ENCODE results near the gene CNN1. TPM values are rescaled to one million over a fixed set of nuclear protein-coding genes. Genes with fewer than 3 reads are reported as not detected.

CNN1 gene
- total and polyA plus RNA-seq, 2 of the 13 experiments (the other 11 are each of a cell fraction or from before 2014, with no cell fraction given), result 0.70 to 1.1 TPM

DNA sequence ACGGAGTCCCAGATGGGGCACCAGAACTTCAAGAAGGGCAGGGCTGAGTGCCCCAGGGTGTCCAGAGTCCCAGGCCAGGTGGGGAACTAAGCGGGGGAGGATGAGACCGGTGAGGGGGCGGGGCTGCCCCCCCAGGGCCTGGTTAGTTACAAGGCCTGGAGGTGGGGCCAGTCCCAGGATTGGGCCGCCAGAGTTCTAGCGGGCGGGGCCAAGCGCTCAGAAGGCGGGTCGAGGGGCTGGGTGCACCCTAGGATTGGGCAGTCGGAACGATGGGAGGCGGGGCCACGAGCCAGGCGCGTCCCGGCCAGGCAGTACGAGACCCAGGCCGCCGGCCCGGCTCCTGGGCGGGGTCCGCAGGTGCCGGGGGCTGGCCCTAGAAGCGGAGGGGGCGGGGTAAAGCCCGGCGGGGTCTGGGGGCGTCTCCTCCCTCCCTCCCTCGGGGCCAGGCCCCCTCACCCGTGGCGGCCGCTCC, 33.6 kb upstream of the CNN1 start (continued):
- TF ChIP-seq, protein P1, sequence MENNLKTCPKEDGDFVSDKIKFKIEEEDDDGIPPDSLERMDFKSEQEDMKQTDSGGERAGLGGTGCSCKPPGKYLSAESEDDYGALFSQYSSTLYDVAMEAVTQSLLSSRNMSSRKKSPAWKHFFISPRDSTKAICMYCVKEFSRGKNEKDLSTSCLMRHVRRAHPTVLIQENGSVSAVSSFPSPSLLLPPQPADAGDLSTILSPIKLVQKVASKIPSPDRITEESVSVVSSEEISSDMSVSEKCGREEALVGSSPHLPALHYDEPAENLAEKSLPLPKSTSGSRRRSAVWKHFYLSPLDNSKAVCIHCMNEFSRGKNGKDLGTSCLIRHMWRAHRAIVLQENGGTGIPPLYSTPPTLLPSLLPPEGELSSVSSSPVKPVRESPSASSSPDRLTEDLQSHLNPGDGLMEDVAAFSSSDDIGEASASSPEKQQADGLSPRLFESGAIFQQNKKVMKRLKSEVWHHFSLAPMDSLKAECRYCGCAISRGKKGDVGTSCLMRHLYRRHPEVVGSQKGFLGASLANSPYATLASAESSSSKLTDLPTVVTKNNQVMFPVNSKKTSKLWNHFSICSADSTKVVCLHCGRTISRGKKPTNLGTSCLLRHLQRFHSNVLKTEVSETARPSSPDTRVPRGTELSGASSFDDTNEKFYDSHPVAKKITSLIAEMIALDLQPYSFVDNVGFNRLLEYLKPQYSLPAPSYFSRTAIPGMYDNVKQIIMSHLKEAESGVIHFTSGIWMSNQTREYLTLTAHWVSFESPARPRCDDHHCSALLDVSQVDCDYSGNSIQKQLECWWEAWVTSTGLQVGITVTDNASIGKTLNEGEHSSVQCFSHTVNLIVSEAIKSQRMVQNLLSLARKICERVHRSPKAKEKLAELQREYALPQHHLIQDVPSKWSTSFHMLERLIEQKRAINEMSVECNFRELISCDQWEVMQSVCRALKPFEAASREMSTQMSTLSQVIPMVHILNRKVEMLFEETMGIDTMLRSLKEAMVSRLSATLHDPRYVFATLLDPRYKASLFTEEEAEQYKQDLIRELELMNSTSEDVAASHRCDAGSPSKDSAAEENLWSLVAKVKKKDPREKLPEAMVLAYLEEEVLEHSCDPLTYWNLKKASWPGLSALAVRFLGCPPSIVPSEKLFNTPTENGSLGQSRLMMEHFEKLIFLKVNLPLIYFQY (CRISPR knock-in tag; IDR thresholded peaks at IDR 0.05; ENCODE audit: borderline replicate concordance), result peak; percentile 40; the same call in 1 of the 2 replicates
- TF ChIP-seq ZBTB7B (CRISPR knock-in tag; IDR thresholded peaks at IDR 0.05) (no peak), ZBTB20 (CRISPR knock-in tag; IDR thresholded peaks at IDR 0.05; ENCODE audit: borderline replicate concordance, low read depth) (no peak; the same call in 1 of the 2 replicates), ZNF33B (CRISPR knock-in tag; IDR thresholded peaks at IDR 0.05) (no peak), PRMT3 (CRISPR knock-in tag; IDR thresholded peaks at IDR 0.05; ENCODE audit: borderline replicate concordance, low read depth) (no peak), NR1H2 (CRISPR knock-in tag; IDR thresholded peaks at IDR 0.05; ENCODE audit: borderline replicate concordance, low read depth) (no peak), RFXAP (CRISPR knock-in tag; IDR thresholded peaks at IDR 0.05; ENCODE audit: borderline replicate concordance) (0 out of 2 replicates have a peak, but pooled peaks have one; percentile 11), KLF12 (CRISPR knock-in tag; IDR thresholded peaks at IDR 0.05; ENCODE audit: borderline replicate concordance) (0 out of 2 replicates have a peak, but pooled peaks have one; percentile 2), ZNF501 (CRISPR knock-in tag; IDR thresholded peaks at IDR 0.05) (peak; percentile 27), ZKSCAN8 (CRISPR knock-in tag; IDR thresholded peaks at IDR 0.05; ENCODE audit: borderline replicate concordance) (no peak), FOXK2 (IDR thresholded peaks at IDR 0.05) (no peak), DR1 (CRISPR knock-in tag; IDR thresholded peaks at IDR 0.05) (no peak), GATAD1 (CRISPR knock-in tag; IDR thresholded peaks at IDR 0.05) (peak; percentile 1; the same call in 1 of the 2 replicates), NFYB (CRISPR knock-in tag; IDR thresholded peaks at IDR 0.05) (peak; percentile 81), ZNF484 (CRISPR knock-in tag; IDR thresholded peaks at IDR 0.05; ENCODE audit: borderline replicate concordance, low read depth) (no peak), IRX3 (CRISPR knock-in tag; IDR thresholded peaks at IDR 0.05; ENCODE audit: borderline replicate concordance, low read depth) (no peak), ZNF850 (CRISPR knock-in tag; conservative IDR thresholded peaks at IDR 0.05) (no peak), ASH2L (IDR thresholded peaks at IDR 0.05; ENCODE audit: insufficient read length, low read depth, low read length) (no peak)
- TF ChIP-seq, protein P2, sequence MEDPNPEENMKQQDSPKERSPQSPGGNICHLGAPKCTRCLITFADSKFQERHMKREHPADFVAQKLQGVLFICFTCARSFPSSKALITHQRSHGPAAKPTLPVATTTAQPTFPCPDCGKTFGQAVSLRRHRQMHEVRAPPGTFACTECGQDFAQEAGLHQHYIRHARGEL (CRISPR knock-in tag; IDR thresholded peaks at IDR 0.05), result no peak
- TF ChIP-seq, protein P3, sequence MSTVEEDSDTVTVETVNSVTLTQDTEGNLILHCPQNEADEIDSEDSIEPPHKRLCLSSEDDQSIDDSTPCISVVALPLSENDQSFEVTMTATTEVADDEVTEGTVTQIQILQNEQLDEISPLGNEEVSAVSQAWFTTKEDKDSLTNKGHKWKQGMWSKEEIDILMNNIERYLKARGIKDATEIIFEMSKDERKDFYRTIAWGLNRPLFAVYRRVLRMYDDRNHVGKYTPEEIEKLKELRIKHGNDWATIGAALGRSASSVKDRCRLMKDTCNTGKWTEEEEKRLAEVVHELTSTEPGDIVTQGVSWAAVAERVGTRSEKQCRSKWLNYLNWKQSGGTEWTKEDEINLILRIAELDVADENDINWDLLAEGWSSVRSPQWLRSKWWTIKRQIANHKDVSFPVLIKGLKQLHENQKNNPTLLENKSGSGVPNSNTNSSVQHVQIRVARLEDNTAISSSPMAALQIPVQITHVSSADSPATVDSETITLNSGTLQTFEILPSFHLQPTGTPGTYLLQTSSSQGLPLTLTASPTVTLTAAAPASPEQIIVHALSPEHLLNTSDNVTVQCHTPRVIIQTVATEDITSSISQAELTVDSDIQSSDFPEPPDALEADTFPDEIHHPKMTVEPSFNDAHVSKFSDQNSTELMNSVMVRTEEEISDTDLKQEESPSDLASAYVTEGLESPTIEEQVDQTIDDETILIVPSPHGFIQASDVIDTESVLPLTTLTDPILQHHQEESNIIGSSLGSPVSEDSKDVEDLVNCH (CRISPR knock-in tag; IDR thresholded peaks at IDR 0.05), result no peak

Data from HepG2 (cell line).